ENCODE results near the gene WHAMM. TPM values are rescaled to one million over a fixed set of nuclear protein-coding genes. Genes with fewer than 3 reads are reported as not detected.
A peak's percentile ranks its signal among the peaks of the same experiment; 100 is the strongest.

Gene WHAMM
- total and polyA plus RNA-seq, 7 donors: 9.9 to 30.8 (median 19.4) TPM

- Histone ChIP-seq H3K27me3 (ENCODE audit: insufficient read depth in 3 of 3, low read length in 2 of 3) (no peaks in the 10 kb centered on the region), H3K4me3 (no peak overlapping the region), H3K27ac (no peak overlapping the region), H3K9me3 (no peaks in the 10 kb centered on the region), H3K36me3 (ENCODE audit: insufficient read depth in 1 of 2, low read depth in 1 of 2) (peaks cover 13 to 78% of the 10 kb centered on the region in 2 donors), H3K4me1 (peaks cover 5% of the 10 kb centered on the region)
- intact Hi-C loops (cut with DNase I): no loop called here
- TF ChIP-seq CTCF (IDR thresholded peaks at IDR 0.05): no peak
- peak in 1 of 4 donors; percentile 19 for ATAC-seq
- WGBS, 3 donors: 91 to 96% (median 94%) methylated on average over 7 of the region's 7 CpGs
- no peak for DNase-seq
These were observed 26.0 kb downstream of the WHAMM start for GRCh38 chr15:82835391-82835917.

GRCh38 chr15:82838096-82838735 lies 28.8 kb downstream of the WHAMM start:
- Histone ChIP-seq H3K27me3 (ENCODE audit: insufficient read depth in 3 of 3, low read length in 2 of 3) (no peaks in the 10 kb centered on the region), H3K27ac (no peak overlapping the region), H3K36me3 (ENCODE audit: insufficient read depth in 1 of 2, low read depth in 1 of 2) (peaks cover 11 to 58% of the 10 kb centered on the region in 2 donors), H3K9me3 (no peaks in the 10 kb centered on the region), H3K4me3 (no peak overlapping the region), H3K4me1 (no peaks in the 10 kb centered on the region)
- 95 to 97% (median 97%) methylated on average over 14 of the region's 14 CpGs for WGBS, 3 donors
- intact Hi-C loops (cut with DNase I): no loop called here
- peak in 3 of 4 donors; percentile 11 to 21 (median 12) for ATAC-seq
- TF ChIP-seq CTCF (IDR thresholded peaks at IDR 0.05): no peak
- DNase-seq: no peak

DNA sequence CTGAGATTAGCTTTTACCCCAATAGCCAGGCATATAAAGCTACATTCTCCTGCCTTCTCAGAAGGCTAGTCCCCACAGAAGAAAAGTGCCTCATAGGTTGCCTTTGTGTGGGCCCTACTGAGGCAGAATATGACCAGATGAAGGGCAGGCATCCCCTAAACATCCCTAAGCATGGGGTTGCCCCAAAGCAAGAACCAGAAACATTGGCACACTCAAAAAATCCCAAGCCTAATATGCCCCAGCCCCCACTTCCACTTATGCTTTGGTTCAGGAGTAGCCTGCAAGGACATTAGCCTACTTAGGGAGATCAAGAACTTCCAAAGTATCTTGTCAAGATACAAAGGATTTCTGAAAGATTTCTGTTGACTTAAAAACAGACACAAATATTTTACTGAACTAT lies 29.7 kb downstream of the WHAMM start:
- Histone ChIP-seq H3K36me3 (ENCODE audit: insufficient read depth in 1 of 2, low read depth in 1 of 2) (peaks cover 10 to 53% of the 10 kb centered on the region in 2 donors), H3K27ac (no peak overlapping the region), H3K4me3 (no peak overlapping the region), H3K27me3 (ENCODE audit: insufficient read depth in 3 of 3, low read length in 2 of 3) (no peaks in the 10 kb centered on the region), H3K9me3 (no peaks in the 10 kb centered on the region), H3K4me1 (no peaks in the 10 kb centered on the region)
- no peak for TF ChIP-seq CTCF (IDR thresholded peaks at IDR 0.05)
- intact Hi-C loops (cut with DNase I): no loop called here
- ATAC-seq (no peak), DNase-seq (no peak)

DNA sequence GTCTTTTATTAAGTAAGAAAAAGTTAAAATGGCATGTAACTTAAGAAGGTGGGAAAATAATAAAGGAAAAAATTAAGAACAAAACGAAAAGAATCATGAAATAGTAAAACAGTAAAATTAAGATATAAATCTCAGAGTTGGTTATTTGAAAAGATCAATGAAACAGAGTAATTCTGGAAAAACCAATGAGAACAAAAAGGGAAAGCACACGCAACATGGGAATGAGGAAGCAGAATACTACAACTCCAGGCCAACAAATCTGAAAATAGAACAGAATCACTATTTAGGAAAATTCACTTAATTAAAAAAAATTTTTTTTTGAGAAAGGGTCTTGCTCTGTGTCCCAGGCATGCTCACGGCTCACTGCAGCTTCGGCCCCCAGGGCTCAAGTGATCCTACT lies 30.7 kb downstream of the WHAMM start:
- Histone ChIP-seq H3K4me1 (no peaks in the 10 kb centered on the region), H3K27me3 (ENCODE audit: insufficient read depth in 3 of 3, low read length in 2 of 3) (no peaks in the 10 kb centered on the region), H3K4me3 (no peak overlapping the region), H3K27ac (no peak overlapping the region), H3K9me3 (no peaks in the 10 kb centered on the region), H3K36me3 (ENCODE audit: insufficient read depth in 1 of 2, low read depth in 1 of 2) (peaks cover 6 to 42% of the 10 kb centered on the region in 2 donors)
- no peak for DNase-seq
- no peak for TF ChIP-seq CTCF (IDR thresholded peaks at IDR 0.05)
- 95 to 99% (median 96%) methylated on average over 4 of the region's 4 CpGs for WGBS, 3 donors
- intact Hi-C loops (cut with DNase I): no loop called here
- ATAC-seq: no peak

GRCh38 chr15:82843566-82843965 lies 34.1 kb downstream of the WHAMM start:
- WGBS, 3 donors: 90 to 94% (median 93%) methylated on average over 3 of the region's 3 CpGs
- no peak for ATAC-seq
- TF ChIP-seq CTCF (IDR thresholded peaks at IDR 0.05): no peak
- intact Hi-C loops (cut with DNase I): no loop called here
- no peaks in the 10 kb centered on the region for H3K4me1 ChIP-seq
- no peaks in the 10 kb centered on the region for H3K9me3 ChIP-seq
- H3K27me3 ChIP-seq (ENCODE audit: insufficient read depth in 3 of 3, low read length in 2 of 3): no peaks in the 10 kb centered on the region
- DNase-seq: no peak
- H3K27ac ChIP-seq: no peak overlapping the region
- no peak overlapping the region for H3K4me3 ChIP-seq
- H3K36me3 ChIP-seq (ENCODE audit: insufficient read depth in 1 of 2, low read depth in 1 of 2): peaks cover 0 to 29% of the 10 kb centered on the region in 2 donors

All from psoas muscle (tissue), 8 donors.